ENCODE measurements around the gene CRTC2. TPM values are rescaled to one million over a fixed set of nuclear protein-coding genes. Genes with fewer than 3 reads are reported as not detected.

Gene CRTC2
- total RNA-seq, 4 donors from 2014 or later: 12.5 to 20.4 (median 17.6) TPM

DNA sequence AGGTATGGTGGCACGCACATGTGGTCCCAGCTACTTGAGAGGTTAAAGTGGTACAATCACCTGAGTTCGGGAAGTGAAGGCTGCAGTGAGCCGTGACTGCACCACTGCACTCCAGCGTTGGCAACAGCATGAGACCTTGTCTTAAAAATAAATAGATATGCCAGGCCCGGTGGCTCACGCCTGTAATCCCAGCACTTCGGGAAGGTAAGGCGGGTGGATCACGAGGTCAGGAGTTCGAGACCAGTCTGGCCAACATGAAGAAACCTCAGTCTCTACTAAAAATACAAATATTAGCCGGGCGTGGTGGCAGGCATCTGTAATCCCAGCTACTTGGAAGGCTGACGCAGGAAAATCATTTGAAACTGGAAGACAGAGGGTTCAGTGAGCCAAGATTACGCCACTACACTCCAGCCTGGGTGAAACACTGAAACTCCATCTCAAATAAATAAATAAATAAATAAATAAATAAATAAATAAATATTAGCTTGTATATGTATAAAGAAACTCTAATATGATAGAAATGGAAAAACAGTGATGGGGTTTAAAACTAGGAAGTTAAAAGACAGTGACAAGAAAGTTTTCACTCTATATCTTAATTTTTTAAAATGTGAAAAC is 54.5 kb downstream of the CRTC2 start:
- H3K4me3 ChIP-seq: no peak overlapping the region
- no peaks in the 10 kb centered on the region for H3K27me3 ChIP-seq
- H3K36me3 ChIP-seq: peaks cover 0 to 17% (median 8%) of the 10 kb centered on the region in 4 donors
- DNase-seq (ENCODE audit: extremely low spot score): no peak
- peaks cover 0 to 32% (median 28%) of the 10 kb centered on the region in 4 donors for H3K4me1 ChIP-seq
- peak overlapping the region in 1 of 4 donors; percentile 4 for H3K27ac ChIP-seq (replicated peaks in 1 of 4)
- TF ChIP-seq POLR2AphosphoS5 (IDR thresholded peaks at IDR 0.05) (no peak), EP300 (IDR thresholded peaks at IDR 0.05) (no peak), POLR2A (IDR thresholded peaks at IDR 0.05; ENCODE audit: low read depth) (no peak)
- TF ChIP-seq, protein P1, sequence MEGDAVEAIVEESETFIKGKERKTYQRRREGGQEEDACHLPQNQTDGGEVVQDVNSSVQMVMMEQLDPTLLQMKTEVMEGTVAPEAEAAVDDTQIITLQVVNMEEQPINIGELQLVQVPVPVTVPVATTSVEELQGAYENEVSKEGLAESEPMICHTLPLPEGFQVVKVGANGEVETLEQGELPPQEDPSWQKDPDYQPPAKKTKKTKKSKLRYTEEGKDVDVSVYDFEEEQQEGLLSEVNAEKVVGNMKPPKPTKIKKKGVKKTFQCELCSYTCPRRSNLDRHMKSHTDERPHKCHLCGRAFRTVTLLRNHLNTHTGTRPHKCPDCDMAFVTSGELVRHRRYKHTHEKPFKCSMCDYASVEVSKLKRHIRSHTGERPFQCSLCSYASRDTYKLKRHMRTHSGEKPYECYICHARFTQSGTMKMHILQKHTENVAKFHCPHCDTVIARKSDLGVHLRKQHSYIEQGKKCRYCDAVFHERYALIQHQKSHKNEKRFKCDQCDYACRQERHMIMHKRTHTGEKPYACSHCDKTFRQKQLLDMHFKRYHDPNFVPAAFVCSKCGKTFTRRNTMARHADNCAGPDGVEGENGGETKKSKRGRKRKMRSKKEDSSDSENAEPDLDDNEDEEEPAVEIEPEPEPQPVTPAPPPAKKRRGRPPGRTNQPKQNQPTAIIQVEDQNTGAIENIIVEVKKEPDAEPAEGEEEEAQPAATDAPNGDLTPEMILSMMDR (IDR thresholded peaks at IDR 0.05): no peak
- WGBS: 78% methylated on average over 14 of the region's 14 CpGs
- intact Hi-C loops (cut with DNase I): no loop called here
- no peaks in the 10 kb centered on the region for H3K9me3 ChIP-seq

DNA sequence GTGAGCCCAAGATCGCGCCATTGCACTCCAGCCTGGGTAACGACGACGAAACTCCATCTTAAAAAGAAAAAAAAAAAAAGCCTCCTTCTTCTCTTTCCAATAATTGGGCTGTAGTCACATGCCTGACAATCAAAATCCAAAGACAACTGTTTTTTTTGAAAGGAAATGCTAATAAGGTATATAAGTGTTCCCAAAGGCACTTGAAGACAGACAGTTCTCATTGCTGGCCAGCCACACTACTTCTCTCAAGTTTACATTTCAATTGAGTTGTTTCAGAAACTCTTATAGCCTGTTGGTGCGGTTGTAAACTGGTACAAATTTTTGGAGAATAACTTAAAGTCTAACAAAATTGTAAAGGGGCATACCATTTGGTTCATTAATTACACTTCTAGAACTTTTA is 58.9 kb downstream of the CRTC2 start:
- Histone ChIP-seq H3K4me3 (no peak overlapping the region), H3K4me1 (peaks cover 10 to 25% (median 18%) of the 10 kb centered on the region in 4 donors), H3K36me3 (peaks cover 0 to 24% (median 13%) of the 10 kb centered on the region in 4 donors), H3K9me3 (no peaks in the 10 kb centered on the region), H3K27ac (replicated peaks in 1 of 4) (no peak overlapping the region), H3K27me3 (no peaks in the 10 kb centered on the region)
- WGBS: 97% methylated on average over 6 of the region's 6 CpGs
- DNase-seq (ENCODE audit: extremely low spot score): no peak
- TF ChIP-seq EP300 (IDR thresholded peaks at IDR 0.05): no peak
- no peak for TF ChIP-seq POLR2A (IDR thresholded peaks at IDR 0.05; ENCODE audit: low read depth)
- TF ChIP-seq POLR2AphosphoS5 (IDR thresholded peaks at IDR 0.05): no peak
- TF ChIP-seq, protein P1 (IDR thresholded peaks at IDR 0.05): no peak
- intact Hi-C loops (cut with DNase I): no loop called here

Small RNA genes lying within 50 kb of the gene (small RNA-seq; reads per million reads assigned to genes)
- 0 to 0.17 (median 0) reads per million in 3 donors for gene MIR6737

Other genes with a start within 250 kb of the CRTC2 start
- gene INTS3, start 230.6 kb downstream of the CRTC2 start, total RNA-seq: 10 to 100 TPM; 32.3 to 45.5 (median 38.9) TPM
- gene SLC27A3, start 183.2 kb downstream of the CRTC2 start, total RNA-seq: 10 to 100 TPM; 12.9 to 29.5 (median 19.9) TPM
- gene GATAD2B, start 35.6 kb downstream of the CRTC2 start, total RNA-seq: 10 to 100 TPM; 21.9 to 30.5 (median 26.4) TPM
- 10 to 100 TPM; 19.2 to 30.4 (median 26.2) TPM for gene DENND4B, start 11.9 kb downstream of the CRTC2 start, total RNA-seq
- gene SLC39A1, start 4.9 kb upstream of the CRTC2 start, total RNA-seq: 100 to 1,000 TPM in 3 of 4 donors, 10 to 100 TPM in 1; 74.3 to 114 (median 104) TPM
- gene CREB3L4, start 9.3 kb upstream of the CRTC2 start, total RNA-seq: 1 to 10 TPM; 2.9 to 7.6 (median 6.8) TPM
- 100 to 1,000 TPM; 175 to 238 (median 216) TPM for gene JTB, start 19.1 kb upstream of the CRTC2 start, total RNA-seq
- 10 to 100 TPM; 41.1 to 56.3 (median 46.6) TPM for gene RAB13, start 27.7 kb upstream of the CRTC2 start, total RNA-seq
- gene RPS27, start 32.1 kb upstream of the CRTC2 start, total RNA-seq: 1,000 to 10,000 TPM; 1,242 to 3,317 (median 2,693) TPM
- not detected for gene NUP210L, start 196.5 kb upstream of the CRTC2 start, total RNA-seq
- 100 to 1,000 TPM in 3 of 4 donors, 10 to 100 TPM in 1; 75.6 to 205 (median 131) TPM for gene TPM3, start 233.5 kb upstream of the CRTC2 start, total RNA-seq
- gene CFAP141, start 247.7 kb upstream of the CRTC2 start, total RNA-seq: not detected

Data from esophagus muscularis mucosa (tissue), 4 donors.